Activated B cell treated with CpG ODN at 0.5 μM for 24 hours (primary cell): Measurements from ENCODE around the gene CYTH4. TPM values are rescaled to one million over a fixed set of nuclear protein-coding genes. Genes with fewer than 3 reads are reported as not detected.

ENCODE experiments used
- ATAC-seq: fragments of 200-7000 bp; cut with Tn5 transposase; one replicate; pipeline ENCODE4 v1.10.0; 2021; ENCODE audit warnings: low read depth, mild to moderate bottlenecking, moderate library complexity
- CTCF ChIA-PET: fragments of 350-600 bp; sonication (Branson Sonifier 250); formaldehyde crosslinking; loops from one replicate; lab custom pipeline; 2021; ENCODE audit warnings: antibody characterized with exemption; lab: Charles Lee
- POLR2A ChIA-PET: fragments of 350-600 bp; sonication (Branson Sonifier 250); formaldehyde crosslinking; loops from one replicate; lab custom pipeline; 2021; ENCODE audit warnings: antibody characterized with exemption; lab: Charles Lee
- DNase-seq: peaks from one replicate; pipeline ENCODE4 v3.0.0; 2022
- H3K27ac Mint-ChIP-seq: one replicate; pipeline ENCODE4 v1.8.0; 2020; ENCODE audit warnings: mixed read lengths
- H3K27me3 Mint-ChIP-seq: one replicate; pipeline ENCODE4 v1.8.0; 2021; ENCODE audit warnings: mixed read lengths
- H3K36me3 Mint-ChIP-seq: one replicate; pipeline ENCODE4 v1.8.0; 2021; ENCODE audit warnings: low read depth, mixed read lengths
- H3K4me1 Mint-ChIP-seq: one replicate; pipeline ENCODE4 v1.8.0; 2021; ENCODE audit warnings: mixed read lengths
- H3K4me3 Mint-ChIP-seq: one replicate; pipeline ENCODE4 v1.8.0; 2020; ENCODE audit warnings: mild to moderate bottlenecking, mixed read lengths
- H3K9me3 Mint-ChIP-seq: one replicate; pipeline ENCODE4 v1.8.0; 2020; ENCODE audit warnings: mixed read lengths
- CTCF ChIP-seq: fragments of 200-600 bp; IDR thresholded peaks from one replicate; pipeline ENCODE4 v1.8.0; 2022; ENCODE audit warnings: antibody characterized with exemption, mild to moderate bottlenecking
- intact Hi-C: fragments of 100-400 bp; cut with micrococcal nuclease; formaldehyde crosslinking; loops from one replicate; pipeline ENCODE4 v1.15.1; 2024
- total RNA-seq: library from RNA; stranded (reverse); gene quantifications from 2 replicates; pipeline ENCODE4 v1.2.3, GENCODE V29; 2022

Gene CYTH4
- total RNA-seq, 1 donor from 2014 or later: 40.3 TPM

GRCh38 chr22:37346505-37346895, 64.2 kb downstream of the CYTH4 start:
- Mint-ChIP-seq H3K9me3 (no peaks in the 10 kb centered on the region), H3K4me1 (no peaks in the 10 kb centered on the region), H3K27me3 (peaks cover 18% of the 10 kb centered on the region), H3K4me3 (no peak overlapping the region), H3K36me3 (no peaks in the 10 kb centered on the region), H3K27ac (no peak overlapping the region)
- POLR2A ChIA-PET: no interaction called here
- intact Hi-C loops: no loop called here
- CTCF ChIA-PET: no interaction called here
- DNase-seq (no peak), ATAC-seq (no peak)
- no peak for TF ChIP-seq CTCF

GRCh38 chr22:37349043-37349814, 66.9 kb downstream of the CYTH4 start:
- Mint-ChIP-seq H3K27me3 (peaks cover 19% of the 10 kb centered on the region), H3K4me1 (no peaks in the 10 kb centered on the region), H3K36me3 (no peaks in the 10 kb centered on the region), H3K4me3 (no peak overlapping the region), H3K9me3 (no peaks in the 10 kb centered on the region), H3K27ac (no peak overlapping the region)
- CTCF ChIA-PET: no interaction called here
- POLR2A ChIA-PET: interaction anchor here (0.6 kb wide), 1 partner anchor 250 kb away, joined by 3 read pairs; no protein-coding TSS in a partner anchor
- TF ChIP-seq CTCF: no peak
- DNase-seq (no peak), ATAC-seq (no peak)
- intact Hi-C loops: no loop called here

GRCh38 chr22:37351232-37351631, 68.9 kb downstream of the CYTH4 start:
- no peak overlapping the region for H3K4me3 Mint-ChIP-seq
- no peak for TF ChIP-seq CTCF
- ATAC-seq: no peak
- no peak overlapping the region for H3K27ac Mint-ChIP-seq
- no peak for DNase-seq
- peaks cover 13% of the 10 kb centered on the region for H3K27me3 Mint-ChIP-seq
- CTCF ChIA-PET: no interaction called here
- H3K9me3 Mint-ChIP-seq: no peaks in the 10 kb centered on the region
- H3K36me3 Mint-ChIP-seq: no peaks in the 10 kb centered on the region
- intact Hi-C loops: no loop called here
- no peaks in the 10 kb centered on the region for H3K4me1 Mint-ChIP-seq
- POLR2A ChIA-PET: no interaction called here

- TF ChIP-seq CTCF: no peak
- CTCF ChIA-PET: no interaction called here
- H3K27me3 Mint-ChIP-seq: peaks cover 15% of the 10 kb centered on the region
- H3K9me3 Mint-ChIP-seq: no peaks in the 10 kb centered on the region
- H3K4me1 Mint-ChIP-seq: no peaks in the 10 kb centered on the region
- DNase-seq (no peak), ATAC-seq (no peak)
- intact Hi-C loops: no loop called here
- H3K36me3 Mint-ChIP-seq: no peaks in the 10 kb centered on the region
- no peak overlapping the region for H3K27ac Mint-ChIP-seq
- POLR2A ChIA-PET: no interaction called here
- no peak overlapping the region for H3K4me3 Mint-ChIP-seq
These were observed 70.2 kb downstream of the CYTH4 start for GRCh38 chr22:37352481-37352880.

GRCh38 chr22:37353839-37354238, 71.5 kb downstream of the CYTH4 start:
- Mint-ChIP-seq H3K4me1 (no peaks in the 10 kb centered on the region), H3K9me3 (no peaks in the 10 kb centered on the region), H3K27ac (no peak overlapping the region), H3K4me3 (no peak overlapping the region), H3K27me3 (peaks cover 13% of the 10 kb centered on the region), H3K36me3 (no peaks in the 10 kb centered on the region)
- DNase-seq: no peak
- ChIA-PET CTCF (no interaction called here), POLR2A (no interaction called here)
- no peak for TF ChIP-seq CTCF
- intact Hi-C loops: no loop called here
- ATAC-seq: no peak
